ENCODE data around the gene ABCA13.

ABCA13 gene

DNA sequence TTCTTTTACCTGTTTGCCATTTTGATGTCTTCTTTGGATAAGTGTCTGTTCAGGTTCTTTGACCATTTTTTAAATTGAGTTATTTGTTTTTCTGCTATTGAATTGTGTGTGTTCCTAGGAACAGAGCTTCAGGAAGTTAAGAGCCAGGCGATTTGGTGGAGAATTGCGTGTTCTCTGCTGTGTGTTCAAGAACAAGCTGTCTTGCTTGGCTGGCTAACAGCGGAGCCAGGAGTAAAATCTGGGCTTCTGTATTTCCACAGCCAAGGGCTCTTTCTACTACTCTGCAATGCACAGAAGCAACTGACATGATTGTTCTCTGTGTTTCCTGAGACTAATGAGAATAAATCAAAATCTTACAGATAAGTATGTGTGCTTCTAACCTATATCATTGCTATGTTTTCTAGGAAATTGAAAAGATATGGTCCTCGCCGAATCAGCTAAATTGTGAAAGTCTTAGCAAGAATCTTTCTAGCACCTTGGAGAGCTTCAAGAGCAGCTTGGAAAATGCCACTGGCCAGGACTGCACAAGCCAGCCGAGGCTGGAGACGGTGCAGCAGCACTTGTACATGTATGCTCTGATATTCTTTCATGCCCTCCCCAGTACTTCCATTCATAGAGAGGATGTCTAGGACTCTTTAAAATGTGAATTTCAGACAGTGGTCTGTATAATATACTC, 124.2 kb downstream of the ABCA13 start:
- no peak for DNase-seq (ENCODE audit: low read depth in 1 of 2, low spot score in 1 of 2)

GRCh38 chr7:48296966-48297365, 125.7 kb downstream of the ABCA13 start:
- no peak for DNase-seq (ENCODE audit: low read depth in 1 of 2, low spot score in 1 of 2)

GRCh38 chr7:48298779-48299178, 127.5 kb downstream of the ABCA13 start:
- DNase-seq (ENCODE audit: low read depth in 1 of 2, low spot score in 1 of 2), result no peak

GRCh38 chr7:48299580-48300169, 128.4 kb downstream of the ABCA13 start:
- no peak for DNase-seq (ENCODE audit: low read depth in 1 of 2, low spot score in 1 of 2)

DNA sequence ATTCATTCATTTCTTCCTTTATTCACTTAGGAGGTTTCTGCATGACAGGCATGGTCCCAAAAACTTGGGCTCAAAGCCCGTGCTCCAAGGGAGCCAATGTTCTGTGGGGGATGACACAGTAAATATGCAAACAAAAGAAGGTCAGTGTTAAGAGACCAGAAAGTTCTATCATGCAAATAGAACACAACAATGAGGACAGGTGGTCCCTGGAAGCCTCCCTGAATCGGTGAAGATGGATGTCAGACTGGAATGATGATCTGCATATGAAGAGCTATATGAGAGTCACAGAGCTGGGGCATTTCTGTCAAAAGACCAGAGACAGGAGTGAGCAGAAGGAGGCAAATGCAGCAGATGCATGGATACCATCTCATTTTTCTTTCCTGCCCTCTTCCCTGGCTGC, 129.0 kb downstream of the ABCA13 start:
- no peak for DNase-seq (ENCODE audit: low read depth in 1 of 2, low spot score in 1 of 2)

- no peak for DNase-seq (ENCODE audit: low read depth in 1 of 2, low spot score in 1 of 2)
These were observed 129.9 kb downstream of the ABCA13 start for GRCh38 chr7:48301201-48301600.

GRCh38 chr7:48304641-48305040, 133.4 kb downstream of the ABCA13 start:
- no peak for DNase-seq (ENCODE audit: low read depth in 1 of 2, low spot score in 1 of 2)

DNA sequence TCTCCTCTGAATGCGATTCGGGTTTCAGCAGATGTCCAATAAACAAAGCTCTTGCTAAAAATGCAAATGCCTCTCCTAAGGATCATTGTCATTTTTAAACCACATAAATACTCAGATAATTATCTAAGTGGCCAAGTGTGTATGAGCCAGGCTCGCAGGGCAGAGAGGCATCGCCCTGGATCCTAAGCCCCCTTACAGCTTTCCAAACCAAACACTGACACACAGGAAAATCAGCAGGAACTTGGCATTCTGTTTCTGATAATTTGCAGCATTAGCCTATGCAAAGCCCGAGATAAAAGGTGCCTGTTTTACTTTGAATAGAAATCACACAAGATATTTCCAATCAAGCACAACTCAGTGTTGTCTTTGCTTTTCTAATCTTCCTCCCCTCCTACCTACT, 134.4 kb downstream of the ABCA13 start:
- DNase-seq (ENCODE audit: low read depth in 1 of 2, low spot score in 1 of 2), result no peak

DNA sequence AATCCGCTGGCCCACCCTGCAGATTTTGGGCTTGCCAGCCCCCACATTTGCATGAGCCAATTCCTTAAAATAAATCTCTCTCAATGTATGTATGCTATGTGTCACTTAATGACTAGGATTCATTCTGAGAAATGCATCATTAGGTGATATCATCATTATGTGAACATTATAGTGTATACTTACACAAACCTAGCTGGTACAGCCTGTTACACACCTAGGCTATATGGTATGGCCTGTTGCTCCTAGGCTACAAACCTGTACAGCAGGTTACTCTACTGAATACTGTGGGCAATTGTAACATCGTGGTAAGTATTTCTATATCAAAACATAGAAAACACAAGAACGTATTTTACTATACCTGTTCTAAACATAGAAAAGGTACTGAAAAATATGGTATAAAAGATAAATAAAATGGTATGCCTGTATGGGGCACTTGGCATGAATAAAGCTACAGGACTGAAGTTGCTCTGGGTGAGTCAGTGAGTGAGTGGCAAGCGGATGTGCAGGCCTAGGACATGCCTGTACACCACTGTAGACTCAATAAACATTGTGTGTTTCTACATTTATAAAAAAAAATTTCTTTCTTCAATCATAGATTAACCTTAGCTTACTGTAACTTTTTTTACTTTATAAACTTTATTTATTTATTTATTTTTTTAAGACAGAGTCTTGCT, 135.9 kb downstream of the ABCA13 start:
- no peak for DNase-seq (ENCODE audit: low read depth in 1 of 2, low spot score in 1 of 2)

DNA sequence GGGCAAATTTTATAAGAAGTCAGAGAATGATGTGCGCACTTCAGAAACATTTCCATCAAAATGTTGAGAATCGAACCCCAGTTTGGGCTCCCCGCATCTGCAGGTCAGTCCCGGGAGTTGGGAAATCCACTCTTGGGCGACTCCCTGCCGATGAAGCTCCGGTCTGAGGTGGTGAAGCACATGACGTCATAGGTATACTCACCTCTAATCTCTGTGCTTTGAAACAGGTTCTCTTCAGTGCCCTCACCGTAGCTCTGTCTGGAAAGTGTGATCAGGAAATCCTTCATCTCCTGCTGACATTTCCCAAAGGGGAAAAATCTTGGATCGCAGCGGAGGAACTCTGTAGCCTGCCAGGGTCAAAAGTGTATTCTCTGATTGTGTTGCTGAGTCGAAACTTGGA, 138.5 kb downstream of the ABCA13 start:
- DNase-seq (ENCODE audit: low read depth in 1 of 2, low spot score in 1 of 2), result no peak

GRCh38 chr7:48311464-48312100, 140.3 kb downstream of the ABCA13 start:
- no peak for DNase-seq (ENCODE audit: low read depth in 1 of 2, low spot score in 1 of 2)

DNA sequence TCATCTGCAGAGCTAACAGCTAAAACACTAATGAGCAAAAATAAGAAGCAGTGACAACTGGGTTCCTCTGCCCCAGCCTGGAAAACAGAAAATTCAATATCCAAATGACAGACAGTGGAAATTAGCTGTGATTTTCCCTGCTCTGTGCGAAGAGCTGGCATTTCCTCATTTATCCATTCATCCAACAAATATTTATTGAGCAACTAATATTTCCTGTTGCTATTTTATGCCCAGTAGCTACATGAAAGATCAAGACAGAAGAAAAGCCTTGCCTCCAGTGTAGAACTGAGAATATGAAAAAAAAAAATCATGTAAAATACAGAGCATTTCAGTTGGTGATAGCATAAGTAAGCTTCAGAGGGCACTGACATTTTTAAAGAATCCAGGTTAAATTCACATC, 140.9 kb downstream of the ABCA13 start:
- DNase-seq (ENCODE audit: low read depth in 1 of 2, low spot score in 1 of 2), result no peak

GRCh38 chr7:48316768-48317167, 145.5 kb downstream of the ABCA13 start:
- no peak for DNase-seq (ENCODE audit: low read depth in 1 of 2, low spot score in 1 of 2)

DNA sequence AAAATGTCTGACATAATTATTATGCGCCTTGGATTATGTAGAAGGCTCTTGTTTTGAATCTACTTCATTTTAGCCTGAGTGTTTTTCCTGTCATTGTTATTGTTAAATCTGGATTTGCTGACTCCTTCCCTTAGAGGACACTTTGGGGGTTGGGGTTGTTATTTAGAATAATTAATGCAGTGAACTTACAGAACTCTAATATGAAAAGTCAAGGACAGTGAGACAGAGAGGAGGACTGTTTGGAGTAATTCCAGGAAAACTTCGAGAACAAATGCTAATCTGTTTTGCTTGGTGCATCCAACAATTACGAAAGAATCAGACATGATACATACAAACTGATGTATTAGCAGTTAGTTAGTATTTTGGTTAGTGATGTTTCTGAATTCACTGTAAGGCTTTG, 146.1 kb downstream of the ABCA13 start:
- DNase-seq (ENCODE audit: low read depth in 1 of 2, low spot score in 1 of 2), result no peak

DNA sequence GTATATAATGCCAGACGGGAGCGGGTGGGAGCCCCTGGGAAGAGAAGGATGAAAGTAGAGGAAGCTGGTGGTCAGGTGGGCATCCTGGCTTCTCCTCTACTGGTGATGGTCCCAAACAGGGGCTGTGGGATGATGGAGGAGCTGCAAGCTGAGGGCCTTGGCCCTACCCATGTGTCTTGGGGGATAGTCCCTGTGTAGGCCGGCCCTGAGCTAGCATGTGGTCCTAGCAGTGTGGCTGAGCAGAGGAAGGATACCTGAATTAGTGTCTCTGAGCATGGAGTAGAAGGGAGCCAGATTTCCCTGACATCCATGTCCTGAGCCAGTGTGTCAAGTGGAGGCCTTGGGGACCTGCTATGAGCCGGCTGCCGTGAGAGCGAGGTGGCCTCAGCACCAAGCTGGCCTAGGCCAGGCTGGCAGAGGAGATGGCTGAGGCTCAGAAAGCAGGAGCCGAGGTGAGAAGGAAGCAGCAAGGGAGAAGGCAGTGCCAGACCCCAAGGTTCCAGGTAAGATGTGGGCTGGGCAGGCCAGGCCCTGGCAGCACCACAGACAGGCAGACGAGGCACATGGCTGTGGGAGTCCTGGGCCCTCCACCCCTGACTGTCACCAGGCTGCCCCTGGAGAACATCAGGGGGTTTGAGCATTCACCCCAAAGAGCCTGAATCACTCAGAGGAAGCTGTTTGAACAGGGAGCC, 150.2 kb downstream of the ABCA13 start:
- DNase-seq (ENCODE audit: low read depth in 1 of 2, low spot score in 1 of 2), result no peak

GRCh38 chr7:48337012-48337621, 165.9 kb downstream of the ABCA13 start:
- DNase-seq (ENCODE audit: low read depth in 1 of 2, low spot score in 1 of 2), result no peak

DNA sequence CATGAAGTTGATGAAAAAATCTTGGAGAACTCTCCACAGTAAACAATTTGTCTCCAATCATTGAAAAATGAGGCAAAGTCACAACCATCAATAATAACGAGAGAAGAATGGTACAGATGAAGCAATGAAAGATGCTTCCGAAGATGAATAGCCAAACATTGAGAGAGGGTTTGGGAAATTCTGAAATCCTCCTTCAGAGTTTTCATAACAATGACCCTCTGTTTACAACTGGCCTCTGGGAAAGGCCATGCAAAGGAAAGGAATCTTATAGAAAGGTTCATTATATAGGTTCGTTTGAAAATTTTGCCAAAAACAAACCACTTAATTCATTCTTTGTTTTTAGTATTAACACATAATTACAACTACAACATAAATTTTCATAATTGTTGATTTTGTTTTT, 166.5 kb downstream of the ABCA13 start:
- no peak for DNase-seq (ENCODE audit: low read depth in 1 of 2, low spot score in 1 of 2)

GRCh38 chr7:48347230-48347825, 176.1 kb downstream of the ABCA13 start:
- DNase-seq (ENCODE audit: low read depth in 1 of 2, low spot score in 1 of 2), result no peak

DNA sequence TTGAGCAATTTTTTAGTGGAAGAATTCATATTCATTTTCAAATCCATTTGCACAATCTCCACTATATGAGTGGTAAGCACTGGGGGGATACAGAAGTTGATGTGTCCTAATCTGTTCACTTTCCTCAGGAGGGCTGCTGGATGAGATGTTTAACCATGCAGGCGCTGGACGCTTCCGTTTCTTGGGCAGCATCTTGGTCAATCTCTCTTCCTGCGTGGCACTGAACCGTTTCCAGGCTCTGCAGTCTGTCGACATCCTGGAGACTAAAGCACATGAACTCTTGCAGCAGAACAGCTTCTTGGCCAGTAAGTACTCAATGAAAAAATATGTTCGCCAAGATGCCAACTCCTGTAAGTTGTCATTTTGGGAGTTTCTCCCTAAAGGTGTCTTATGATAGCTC, 179.3 kb downstream of the ABCA13 start:
- no peak for DNase-seq (ENCODE audit: low read depth in 1 of 2, low spot score in 1 of 2)

- DNase-seq (ENCODE audit: low read depth in 1 of 2, low spot score in 1 of 2), result no peak
These were observed 180.6 kb downstream of the ABCA13 start for GRCh38 chr7:48351900-48352299.

DNA sequence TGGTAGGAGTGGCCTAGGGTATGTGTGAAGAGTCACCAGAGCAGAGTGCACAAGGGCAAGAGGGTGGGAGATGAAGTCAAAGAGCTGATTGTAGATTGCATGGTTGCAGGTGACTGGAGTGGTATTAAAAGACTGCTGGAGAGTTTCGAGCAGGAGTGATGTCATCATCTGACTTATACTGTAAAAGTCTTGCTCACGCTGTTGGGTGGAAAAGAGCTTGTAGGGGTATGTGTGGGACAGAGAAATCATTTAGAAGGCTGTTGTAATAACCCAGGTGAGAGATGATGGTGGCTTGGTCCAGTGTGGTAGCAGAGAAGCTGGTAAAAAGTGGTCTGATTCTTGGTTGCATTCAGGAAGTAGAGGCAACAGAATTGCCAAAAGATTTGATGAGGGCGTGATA, 184.1 kb downstream of the ABCA13 start:
- DNase-seq (ENCODE audit: low read depth in 1 of 2, low spot score in 1 of 2), result no peak
